ENCODE measurements around the gene AUTS2.
"Not testable (repeated sequence)": the region's sequence is repeated elsewhere in the genome, so short reads cannot be mapped to it uniquely, and the experiment has no call there.

Gene AUTS2

GRCh38 chr7:70786076-70786475 lies 1187.8 kb downstream of the AUTS2 start:
- DNase-seq = no peak

- DNase-seq = no peak
These were observed 1189.0 kb downstream of the AUTS2 start for GRCh38 chr7:70787286-70787685.

- no peak for DNase-seq
These were observed 1189.5 kb downstream of the AUTS2 start for GRCh38 chr7:70787771-70788170.

- DNase-seq = no peak
These were observed 1190.0 kb downstream of the AUTS2 start for GRCh38 chr7:70788276-70788675.

- no peak for DNase-seq
These were observed 1191.4 kb downstream of the AUTS2 start for GRCh38 chr7:70789481-70790214.

- DNase-seq = no peak
These were observed 1192.2 kb downstream of the AUTS2 start for GRCh38 chr7:70790215-70791073.

GRCh38 chr7:70791341-70791740 lies 1193.1 kb downstream of the AUTS2 start:
- DNase-seq = no peak

GRCh38 chr7:70793060-70793459 lies 1194.8 kb downstream of the AUTS2 start:
- DNase-seq = no peak

- DNase-seq = no peak
These were observed 1195.5 kb downstream of the AUTS2 start for GRCh38 chr7:70793821-70794220.

GRCh38 chr7:70794962-70795361 lies 1196.7 kb downstream of the AUTS2 start:
- no peak for DNase-seq

GRCh38 chr7:70795948-70796347 lies 1197.7 kb downstream of the AUTS2 start:
- no peak for DNase-seq

GRCh38 chr7:70797109-70797514 lies 1198.8 kb downstream of the AUTS2 start:
- DNase-seq = no peak

GRCh38 chr7:70799841-70800405 lies 1201.6 kb downstream of the AUTS2 start:
- DNase-seq = no peak

- DNase-seq = no peak
These were observed 1207.1 kb downstream of the AUTS2 start for GRCh38 chr7:70805360-70805759.

GRCh38 chr7:70807650-70808049 lies 1209.4 kb downstream of the AUTS2 start:
- no peak for DNase-seq

GRCh38 chr7:70808876-70809275 lies 1210.6 kb downstream of the AUTS2 start:
- no peak for DNase-seq

GRCh38 chr7:70810558-70811139 lies 1212.4 kb downstream of the AUTS2 start:
- DNase-seq = no peak

GRCh38 chr7:70812511-70812910 lies 1214.2 kb downstream of the AUTS2 start:
- no peak for DNase-seq

GRCh38 chr7:70822490-70822889 lies 1224.2 kb downstream of the AUTS2 start:
- not testable (repeated sequence) for DNase-seq

- no peak for DNase-seq
These were observed 1231.2 kb downstream of the AUTS2 start for GRCh38 chr7:70829221-70830059.

- DNase-seq = no peak
These were observed 1231.8 kb downstream of the AUTS2 start for GRCh38 chr7:70830060-70830395.

GRCh38 chr7:70830426-70830825 lies 1232.2 kb downstream of the AUTS2 start:
- no peak for DNase-seq

- DNase-seq = no peak
These were observed 1235.5 kb downstream of the AUTS2 start for GRCh38 chr7:70833726-70834125.
